ENCODE data around the gene TNK1. TPM values are rescaled to one million over a fixed set of nuclear protein-coding genes. Genes with fewer than 3 reads are reported as not detected.

The TNK1 gene
- total RNA-seq, 1 donor from 2014 or later = 0.43 TPM

GRCh38 chr17:7407082-7407481, 26.2 kb downstream of the TNK1 start:
- no peak for DNase-seq (ENCODE audit: low spot score in 2 of 2)
- intact Hi-C loops (cut with DNase I) = loop anchor here (10.0 kb wide), 1 partner anchor 278 kb away; the partner anchor contains the start of genes TP53 and WRAP53

GRCh38 chr17:7407485-7408251, 26.8 kb downstream of the TNK1 start, which contains the start of gene NLGN2:
TSS of gene NLGN2 (plus strand) at chr17:7407845. CDS start at chr17:7408256, 411 bp downstream.
- intact Hi-C loops (cut with DNase I) = loop anchor here (10.0 kb wide), 1 partner anchor 277 kb away; the partner anchor contains the start of genes TP53 and WRAP53
- DNase-seq (ENCODE audit: low spot score in 2 of 2) = no peak
- Histone ChIP-seq H3K27ac (no peak within 1 kb of the TSS), H3K9me3 (no peaks in the 10 kb centered on the region), H3K36me3 (peaks cover 0 to 7% of the 10 kb centered on the region in 2 donors), H3K4me3 (no peak within 1 kb of the TSS), H3K27me3 (no peaks in the 10 kb centered on the region), H3K4me1 (peaks cover 0 to 13% of the 10 kb centered on the region in 2 donors)
- no peak for TF ChIP-seq CTCF (IDR thresholded peaks at IDR 0.05)

More at GRCh38 chr17:7407082-7407481, 26.2 kb downstream of the TNK1 start:
- H3K27ac ChIP-seq = no peak overlapping the region
- no peak overlapping the region for H3K4me3 ChIP-seq
- H3K27me3 ChIP-seq = no peaks in the 10 kb centered on the region
- peaks cover 0 to 7% of the 10 kb centered on the region in 2 donors for H3K36me3 ChIP-seq
- TF ChIP-seq CTCF (IDR thresholded peaks at IDR 0.05) = no peak
- no peaks in the 10 kb centered on the region for H3K9me3 ChIP-seq
- peaks cover 0 to 19% of the 10 kb centered on the region in 2 donors for H3K4me1 ChIP-seq

- H3K4me3 ChIP-seq = no peak overlapping the region
- H3K9me3 ChIP-seq = no peaks in the 10 kb centered on the region
- peaks cover 0 to 7% of the 10 kb centered on the region in 2 donors for H3K4me1 ChIP-seq
- TF ChIP-seq CTCF (IDR thresholded peaks at IDR 0.05) = no peak
- intact Hi-C loops (cut with DNase I) = loop anchor here (10.0 kb wide), 1 partner anchor 277 kb away; the partner anchor contains the start of genes TP53 and WRAP53
- no peaks in the 10 kb centered on the region for H3K27me3 ChIP-seq
- peaks cover 0 to 7% of the 10 kb centered on the region in 2 donors for H3K36me3 ChIP-seq
- no peak overlapping the region for H3K27ac ChIP-seq
- no peak for DNase-seq (ENCODE audit: low spot score in 2 of 2)
Measured at GRCh38 chr17:7408252-7408727, 27.4 kb downstream of the TNK1 start.

GRCh38 chr17:7408863-7409262, 28.0 kb downstream of the TNK1 start:
- no peak for TF ChIP-seq CTCF (IDR thresholded peaks at IDR 0.05)
- no peak for DNase-seq (ENCODE audit: low spot score in 2 of 2)
- intact Hi-C loops (cut with DNase I) = loop anchor here (10.0 kb wide), 1 partner anchor 276 kb away; the partner anchor contains the start of genes TP53 and WRAP53

GRCh38 chr17:7409716-7410115, 28.8 kb downstream of the TNK1 start:
- TF ChIP-seq CTCF (IDR thresholded peaks at IDR 0.05) = no peak
- no peak overlapping the region for H3K27ac ChIP-seq
- H3K27me3 ChIP-seq = no peaks in the 10 kb centered on the region
- H3K4me3 ChIP-seq = no peak overlapping the region
- H3K9me3 ChIP-seq = no peaks in the 10 kb centered on the region
- intact Hi-C loops (cut with DNase I) = loop anchor here (10.0 kb wide), 1 partner anchor 275 kb away; the partner anchor contains the start of genes TP53 and WRAP53
- H3K4me1 ChIP-seq = peaks cover 0 to 5% of the 10 kb centered on the region in 2 donors
- no peak for DNase-seq (ENCODE audit: low spot score in 2 of 2)
- H3K36me3 ChIP-seq = peaks cover 0 to 7% of the 10 kb centered on the region in 2 donors

More at GRCh38 chr17:7408863-7409262, 28.0 kb downstream of the TNK1 start:
- Histone ChIP-seq H3K36me3 (peaks cover 0 to 7% of the 10 kb centered on the region in 2 donors), H3K27ac (no peak overlapping the region), H3K27me3 (no peaks in the 10 kb centered on the region), H3K4me3 (no peak overlapping the region), H3K9me3 (no peaks in the 10 kb centered on the region), H3K4me1 (peaks cover 0 to 5% of the 10 kb centered on the region in 2 donors)
